GM12878 (cell line): Measurements from ENCODE around the gene ZSCAN10. TPM values are rescaled to one million over a fixed set of nuclear protein-coding genes. Genes with fewer than 3 reads are reported as not detected.

ENCODE experiments used
- BRCA1 ChIP-seq: IDR thresholded peaks from 2 replicates; pipeline ENCODE4 v1.6.1; 2011; ENCODE audit warnings: low read depth, low read length, improper control_type of control experiment
- CHD4 ChIP-seq: fragments of 200-600 bp; sonication (generic); IDR thresholded peaks from 2 replicates; pipeline ENCODE4 v1.6.1; 2016; ENCODE audit warnings: mild to moderate bottlenecking
- CREM ChIP-seq: IDR thresholded peaks from 2 replicates; pipeline ENCODE4 v1.6.1; 2014; ENCODE audit warnings: antibody characterized with exemption, low read depth
- DPF2 ChIP-seq: fragments of 450-650 bp; IDR thresholded peaks from 2 replicates; pipeline ENCODE4 v1.6.1; 2017; ENCODE audit warnings: mild to moderate bottlenecking
- IRF5 ChIP-seq: fragments of 450-650 bp; IDR thresholded peaks from 2 replicates; pipeline ENCODE4 v1.6.1; 2017; ENCODE audit warnings: borderline replicate concordance
- LARP7 ChIP-seq: fragments of 450-650 bp; IDR thresholded peaks from 2 replicates; pipeline ENCODE4 v1.6.1; 2017; ENCODE audit warnings: mild to moderate bottlenecking
- MYC ChIP-seq: IDR thresholded peaks from 2 replicates; pipeline ENCODE4 v1.6.1; 2011; ENCODE audit warnings: mild to moderate bottlenecking, low read length, moderate library complexity, inconsistent platforms; ENCODE audit not compliant: insufficient read depth, insufficient replicate concordance, insufficient read length, severe bottlenecking
- RUNX3 ChIP-seq: IDR thresholded peaks from 2 replicates; pipeline ENCODE4 v1.6.1; 2012; ENCODE audit warnings: low read length, inconsistent platforms
- SMAD1 ChIP-seq: fragments of 450-650 bp; IDR thresholded peaks from 2 replicates; pipeline ENCODE4 v1.6.1; 2018; ENCODE audit warnings: mild to moderate bottlenecking, low read depth; ENCODE audit not compliant: partially characterized antibody
- SMAD5 ChIP-seq: IDR thresholded peaks from 2 replicates; pipeline ENCODE4 v1.6.1; 2016; ENCODE audit warnings: antibody characterized with exemption, low read depth
- SMARCA5 ChIP-seq: fragments of 450-650 bp; IDR thresholded peaks from 2 replicates; pipeline ENCODE4 v1.6.1; 2017; ENCODE audit warnings: mild to moderate bottlenecking
- TCF12 ChIP-seq: IDR thresholded peaks from 2 replicates; pipeline ENCODE4 v1.6.1; 2011; ENCODE audit warnings: low read depth, mild to moderate bottlenecking, low read length
- TCF3 ChIP-seq: IDR thresholded peaks from 2 replicates; pipeline ENCODE4 v1.6.1; 2012; ENCODE audit warnings: low read depth, mild to moderate bottlenecking, low read length, borderline replicate concordance; ENCODE audit not compliant: insufficient read depth
- YY1 ChIP-seq: IDR thresholded peaks from 2 replicates; pipeline ENCODE4 v1.6.1; 2011; ENCODE audit warnings: low read depth, mild to moderate bottlenecking, low read length
- ZBTB11 ChIP-seq: fragments of 450-650 bp; formaldehyde crosslinking; IDR thresholded peaks from 2 replicates; pipeline ENCODE4 v1.5.0; 2022; ENCODE audit warnings: mild to moderate bottlenecking, missing genetic modification characterization
- ZBTB40 ChIP-seq: fragments of 450-650 bp; IDR thresholded peaks from 2 replicates; pipeline ENCODE4 v1.6.1; 2016; ENCODE audit warnings: mild to moderate bottlenecking, moderate library complexity, borderline replicate concordance
- ZNF687 ChIP-seq: fragments of 450-650 bp; IDR thresholded peaks from 2 replicates; pipeline ENCODE4 v1.6.1; 2017; ENCODE audit warnings: mild to moderate bottlenecking, moderate library complexity
- polyA plus RNA-seq, 11 experiments: library from polyadenylated mRNA; depleted of rRNA in 4 of 11; unstranded in 6 of 11; stranded (reverse) in 5 of 11; fragments of >200 nt; fragmentation: Nextera tagmentation in 4 of 11; fragmentation: Illumina TruSeq in 1 of 11; extraction: Ambion mirVana in 4 of 11; extraction: Trizol in 1 of 11; gene quantifications; 1 replicate in 1 of 11; 2 replicates in 10 of 11; pipeline versions ENCODE4 v1.2.1 to v1.2.3, GENCODE V29; 2011 to 2016; ENCODE audit warnings: inconsistent platforms in 2 of 11, missing spikeins in 2 of 11, low read depth in 1 of 11
- total RNA-seq, 4 experiments: library from RNA; depleted of rRNA in 3 of 4; stranded (reverse); fragments of >200 nt in 3 of 4; fragmentation: Illumina TruSeq in 1 of 4; extraction: Trizol in 1 of 4; gene quantifications; 2 replicates each; pipeline versions ENCODE4 v1.2.1 to v1.2.3, GENCODE V29; 2013 to 2021

The ZSCAN10 gene
- total and polyA plus RNA-seq, 10 of the 15 experiments (the other 5 are each of a cell fraction or from before 2014, with no cell fraction given) = 0.06 to 0.33 TPM; not detected in 8

- no peak for TF ChIP-seq BRCA1
- peak; percentile 78 for TF ChIP-seq CREM
- peak; percentile 51; the same call in 1 of the 2 replicates for TF ChIP-seq SMAD5
- 0 out of 2 replicates have a peak, but pooled peaks have one; percentile 87 for TF ChIP-seq SMARCA5
- no peak for TF ChIP-seq SMAD1
- no peak for TF ChIP-seq IRF5
- 0 out of 2 replicates have a peak, but pooled peaks have one; percentile 7 for TF ChIP-seq RUNX3
- TF ChIP-seq ZBTB11 (CRISPR knock-in tag) = peak; percentile 89
- TF ChIP-seq TCF12 = peak; percentile 59; the same call in 1 of the 2 replicates
- no peak for TF ChIP-seq CHD4
- TF ChIP-seq DPF2 = peak; percentile 52; the same call in 1 of the 2 replicates
- TF ChIP-seq TCF3 = peak; percentile 81; the same call in 1 of the 2 replicates
- TF ChIP-seq LARP7 = peak; percentile 89
- no peak for TF ChIP-seq MYC
- TF ChIP-seq ZBTB40 = peak; percentile 95
- TF ChIP-seq ZNF687 = peak; percentile 67; the same call in 1 of the 2 replicates
- TF ChIP-seq YY1 = peak; percentile 82
Observed at GRCh38 chr16:3106205-3106928, 7.3 kb upstream of the ZSCAN10 start (continued).
